Stimulated activated CD8-positive, alpha-beta memory T cell treated with anti-CD3 and anti-CD28 coated beads, Interleukin-4, amount 100 ng/mL, for 48 hours (primary cell): Measurements from ENCODE around the gene CCDC120.

Source experiments
- DNase-seq: peaks from one replicate; pipeline ENCODE4 v3.0.0-alpha.2; 2020

Gene CCDC120

DNA sequence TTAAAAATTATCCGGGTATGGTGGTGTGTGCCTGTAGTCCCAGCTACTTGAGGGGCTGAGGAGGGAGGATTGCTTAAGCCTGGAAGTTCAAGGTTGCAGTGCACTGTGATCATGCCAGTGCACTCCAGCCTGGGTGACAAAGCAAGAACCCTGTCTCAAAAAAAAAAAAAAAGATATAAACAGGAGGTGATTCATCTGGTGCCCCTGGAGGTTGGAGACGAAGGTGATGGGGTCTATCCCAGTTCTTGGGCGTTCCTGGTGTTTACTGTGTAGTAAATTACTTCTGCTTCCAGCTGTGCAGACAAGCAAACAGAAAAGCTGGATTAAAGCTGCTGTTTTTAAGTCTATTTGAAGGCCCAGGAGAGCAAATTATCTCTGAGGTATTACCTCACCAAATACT is 44.8 kb downstream of the CCDC120 start:
- no peak for DNase-seq

DNA sequence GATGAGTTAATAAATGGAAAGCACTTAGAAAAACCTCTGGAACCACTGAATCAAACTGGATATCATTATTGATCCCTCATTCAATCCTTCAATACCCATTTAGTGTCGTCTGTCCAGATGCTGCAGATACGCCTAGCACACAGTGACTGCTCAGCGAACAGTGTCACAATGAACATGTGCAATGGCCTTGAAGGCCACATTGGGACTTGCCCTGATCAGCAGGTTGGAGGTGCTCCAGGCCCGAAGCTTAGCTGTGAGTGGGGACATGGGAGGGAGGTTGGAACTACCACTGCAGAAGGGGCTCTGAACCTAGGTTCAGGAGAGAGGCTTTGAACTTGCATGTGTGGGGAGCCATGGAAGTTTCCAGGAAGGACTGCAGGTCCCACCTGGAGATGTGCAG is 47.5 kb downstream of the CCDC120 start:
- no peak for DNase-seq

- DNase-seq, result no peak
Measured at GRCh38 chrX:49106930-49107329, 48.1 kb downstream of the CCDC120 start.

DNA sequence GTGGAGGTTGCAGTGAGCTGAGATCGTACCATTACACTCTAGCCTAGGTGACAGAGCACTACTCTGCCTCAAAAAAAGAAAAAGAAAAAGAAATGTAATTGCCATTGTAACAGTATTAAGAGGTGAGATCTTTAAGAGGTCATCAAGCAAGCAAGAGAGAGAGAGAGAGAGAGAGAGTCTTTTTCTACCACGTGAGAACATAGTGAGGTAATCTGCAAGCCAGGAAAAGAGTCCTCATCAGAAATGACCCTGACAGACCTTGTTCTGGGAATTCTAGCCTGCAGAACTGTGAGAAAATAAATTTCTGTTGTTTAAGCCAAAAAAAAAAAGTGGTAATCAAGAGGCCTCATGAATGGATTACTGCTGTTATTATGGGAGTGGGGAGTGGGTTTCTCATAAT is 49.8 kb downstream of the CCDC120 start:
- no peak for DNase-seq

DNA sequence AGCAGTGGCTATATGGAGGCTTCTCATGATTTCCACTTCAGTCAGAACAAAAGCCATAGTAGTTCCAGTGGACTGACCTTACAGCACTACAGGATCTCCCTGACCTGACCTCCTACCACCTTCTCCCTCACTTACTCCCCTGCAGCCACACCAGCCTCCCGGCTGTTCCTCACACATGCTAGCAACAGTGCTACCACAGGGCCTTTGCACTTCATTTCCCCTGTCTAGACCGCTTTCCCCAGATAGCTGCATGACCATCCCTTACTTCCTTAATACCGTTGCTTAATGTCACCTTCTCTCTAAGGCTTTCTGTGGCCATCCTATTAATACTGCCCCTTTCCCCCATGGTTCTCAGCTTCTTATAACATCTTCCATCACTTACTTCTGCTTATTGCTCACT is 51.6 kb downstream of the CCDC120 start:
- no peak for DNase-seq

GRCh38 chrX:49111791-49112190 is 53.0 kb downstream of the CCDC120 start:
- DNase-seq, result no peak

DNA sequence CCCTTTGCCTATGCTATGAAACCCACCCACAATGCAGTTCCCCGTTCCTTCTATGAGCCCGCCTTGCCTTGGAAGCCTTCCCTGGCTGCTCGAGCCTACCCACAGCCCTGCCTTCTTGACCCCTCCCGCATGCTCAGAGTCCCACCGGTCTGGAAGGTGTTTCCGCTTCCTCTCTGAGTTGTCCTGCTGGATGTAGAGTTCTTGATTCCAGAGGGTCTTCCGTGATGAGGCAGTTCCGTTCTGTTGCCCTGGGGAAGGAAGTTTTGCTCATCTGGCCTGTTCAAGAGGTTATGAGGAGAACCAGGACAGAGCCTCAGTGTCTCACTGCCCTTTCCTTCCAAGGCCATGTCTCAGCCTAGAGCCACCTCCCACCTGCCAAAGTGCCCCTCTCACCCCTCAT is 57.3 kb downstream of the CCDC120 start:
- no peak for DNase-seq

DNA sequence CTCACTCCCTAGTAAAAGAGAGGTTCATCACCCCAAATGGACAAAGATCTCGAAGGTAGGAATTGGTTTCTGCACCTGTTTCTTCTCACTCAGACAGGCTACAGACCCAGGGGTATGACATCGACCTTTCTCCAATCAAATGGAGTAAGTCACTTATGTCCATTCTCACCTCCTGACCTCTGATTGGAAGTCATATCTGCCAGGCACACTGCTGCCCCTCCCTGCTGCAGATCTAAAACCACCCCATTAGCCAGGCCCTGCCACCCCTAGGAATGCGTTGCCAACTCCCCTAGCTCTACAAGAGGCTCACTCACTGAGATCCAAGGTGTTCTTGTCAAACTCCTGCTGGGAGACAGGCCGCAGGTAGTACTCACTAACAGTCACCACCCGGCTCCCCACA is 57.9 kb downstream of the CCDC120 start:
- DNase-seq, result no peak

GRCh38 chrX:49117581-49117980 is 58.8 kb downstream of the CCDC120 start:
- no peak for DNase-seq
